MM.1S (cell line): ENCODE results near the gene FBXL19.

Experiments used
- DNase-seq: peaks from one replicate; pipeline ENCODE4 v3.0.0-alpha.2; 2015
- H2AFZ ChIP-seq: fragments of 300-600 bp; sonication (generic); 2 replicates; pipeline ENCODE4 v1.6.0; 2016; ENCODE audit warnings: antibody characterized with exemption, low read length
- H3F3A ChIP-seq: fragments of 300-600 bp; sonication (generic); 2 replicates; pipeline ENCODE4 v1.6.1; 2016; ENCODE audit warnings: mild to moderate bottlenecking, antibody characterized with exemption, low read length, moderate library complexity, mixed read lengths; ENCODE audit not compliant: insufficient read depth
- H3K27ac ChIP-seq: fragments of 300-600 bp; sonication (generic); 2 replicates; pipeline ENCODE4 v1.5.1; 2016; ENCODE audit warnings: mild to moderate bottlenecking, low read length
- H3K27me3 ChIP-seq: fragments of 300-600 bp; sonication (generic); replicated peaks from 2 replicates; pipeline ENCODE4 v1.6.0; 2016; ENCODE audit warnings: low read length; ENCODE audit not compliant: insufficient read depth
- H3K36me3 ChIP-seq: fragments of 300-600 bp; sonication (generic); replicated peaks from 2 replicates; pipeline ENCODE4 v1.6.1; 2016; ENCODE audit warnings: mild to moderate bottlenecking, low read length, mixed read lengths; ENCODE audit not compliant: insufficient read depth
- H3K4me1 ChIP-seq: fragments of 300-600 bp; sonication (generic); 2 replicates; pipeline ENCODE4 v1.6.1; 2016; ENCODE audit warnings: low read length, mixed read lengths
- H3K4me2 ChIP-seq: fragments of 300-600 bp; sonication (generic); 2 replicates; pipeline ENCODE4 v1.6.0; 2016; ENCODE audit warnings: low read depth, low read length
- H3K4me3 ChIP-seq: fragments of 300-600 bp; sonication (generic); 2 replicates; pipeline ENCODE4 v1.5.1; 2016; ENCODE audit warnings: low read length, mixed read lengths
- H3K79me2 ChIP-seq: fragments of 300-600 bp; sonication (generic); 2 replicates; pipeline ENCODE4 v1.6.1; 2016; ENCODE audit warnings: mixed run types, low read length, mixed read lengths
- H3K9ac ChIP-seq: fragments of 300-600 bp; sonication (generic); 2 replicates; pipeline ENCODE4 v1.6.1; 2016; ENCODE audit warnings: low read length, mixed read lengths
- H3K9me2 ChIP-seq: fragments of 300-600 bp; sonication (generic); replicated peaks from 2 replicates; pipeline ENCODE4 v1.6.1; 2016; ENCODE audit warnings: mild to moderate bottlenecking, low read length, mixed read lengths; ENCODE audit not compliant: insufficient read depth
- H3K9me3 ChIP-seq: fragments of 300-600 bp; sonication (generic); replicated peaks from 2 replicates; pipeline ENCODE4 v1.6.1; 2016; ENCODE audit warnings: mild to moderate bottlenecking, low read length, mixed read lengths; ENCODE audit not compliant: insufficient read depth
- H4K20me1 ChIP-seq: fragments of 300-600 bp; sonication (generic); 2 replicates; pipeline ENCODE4 v1.6.1; 2016; ENCODE audit warnings: mild to moderate bottlenecking, low read length, moderate library complexity, mixed read lengths; ENCODE audit not compliant: insufficient read depth
- EZH2 ChIP-seq: fragments of 300-600 bp; sonication (generic); optimal IDR thresholded peaks from 2 replicates; pipeline ENCODE3; 2017; ENCODE audit warnings: low read depth, mild to moderate bottlenecking, antibody characterized with exemption, low read length, mixed read lengths
- EZH2phosphoT487 ChIP-seq: fragments of 300-600 bp; sonication (generic); IDR thresholded peaks from 2 replicates; pipeline ENCODE4 v1.6.1; 2018; ENCODE audit warnings: antibody characterized with exemption, low read length
- TF ChIP-seq, protein P1 (sequence below): fragments of 300-600 bp; sonication (generic); IDR thresholded peaks from 2 replicates; pipeline ENCODE4 v1.5.1; 2016; ENCODE audit warnings: antibody characterized with exemption, low read length, mixed read lengths

FBXL19 gene

DNA sequence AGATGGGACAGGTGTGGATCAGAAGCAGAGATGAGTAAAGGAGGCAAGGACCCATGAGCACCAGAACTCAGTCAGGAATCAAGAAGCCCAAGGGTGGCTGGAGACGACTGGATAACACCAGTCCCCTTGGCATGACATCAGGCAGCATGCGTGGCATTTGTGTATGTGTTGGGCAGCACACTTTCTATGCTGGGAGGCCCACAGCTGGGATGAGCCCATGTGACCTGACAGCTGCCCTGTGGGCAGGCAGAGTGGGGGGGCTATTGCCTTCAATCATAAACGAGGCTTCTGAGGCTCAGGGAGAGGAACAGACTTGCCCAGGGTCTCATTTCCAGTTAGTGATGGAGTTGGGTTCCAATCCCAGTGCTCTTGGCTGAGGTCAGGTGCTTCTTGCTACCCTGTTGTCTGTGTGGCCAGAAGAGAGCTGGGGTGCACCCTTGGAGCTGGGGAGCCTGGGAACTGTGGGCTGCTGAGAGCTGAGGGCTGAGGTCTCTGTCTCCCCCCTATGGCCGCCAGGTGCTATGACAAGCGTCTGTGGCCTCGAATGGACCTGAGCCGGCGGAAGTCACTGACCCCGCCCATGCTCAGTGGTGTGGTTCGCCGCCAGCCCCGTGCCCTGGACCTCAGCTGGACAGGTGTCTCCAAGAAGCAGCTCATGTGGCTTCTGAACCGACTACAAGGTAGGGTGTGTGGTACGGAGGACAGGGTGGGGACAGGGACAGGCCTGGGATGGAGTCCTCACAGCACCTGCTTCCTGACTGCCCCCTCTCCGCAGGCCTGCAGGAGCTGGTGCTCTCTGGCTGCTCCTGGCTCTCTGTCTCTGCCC, 18.4 kb downstream of the FBXL19 start:
- H3K9me3 ChIP-seq: no peaks in the 10 kb centered on the region
- H2AFZ ChIP-seq: peak overlapping the region; percentile 72
- no peaks in the 10 kb centered on the region for H3K36me3 ChIP-seq
- peaks cover 8% of the 10 kb centered on the region; the same call in 1 of the 2 replicates for H3F3A ChIP-seq
- no peaks in the 10 kb centered on the region for H3K9me2 ChIP-seq
- H3K27me3 ChIP-seq: no peaks in the 10 kb centered on the region
- H3K4me1 ChIP-seq: peaks cover 12% of the 10 kb centered on the region
- H3K79me2 ChIP-seq: no peaks in the 10 kb centered on the region
- TF ChIP-seq, protein P1, sequence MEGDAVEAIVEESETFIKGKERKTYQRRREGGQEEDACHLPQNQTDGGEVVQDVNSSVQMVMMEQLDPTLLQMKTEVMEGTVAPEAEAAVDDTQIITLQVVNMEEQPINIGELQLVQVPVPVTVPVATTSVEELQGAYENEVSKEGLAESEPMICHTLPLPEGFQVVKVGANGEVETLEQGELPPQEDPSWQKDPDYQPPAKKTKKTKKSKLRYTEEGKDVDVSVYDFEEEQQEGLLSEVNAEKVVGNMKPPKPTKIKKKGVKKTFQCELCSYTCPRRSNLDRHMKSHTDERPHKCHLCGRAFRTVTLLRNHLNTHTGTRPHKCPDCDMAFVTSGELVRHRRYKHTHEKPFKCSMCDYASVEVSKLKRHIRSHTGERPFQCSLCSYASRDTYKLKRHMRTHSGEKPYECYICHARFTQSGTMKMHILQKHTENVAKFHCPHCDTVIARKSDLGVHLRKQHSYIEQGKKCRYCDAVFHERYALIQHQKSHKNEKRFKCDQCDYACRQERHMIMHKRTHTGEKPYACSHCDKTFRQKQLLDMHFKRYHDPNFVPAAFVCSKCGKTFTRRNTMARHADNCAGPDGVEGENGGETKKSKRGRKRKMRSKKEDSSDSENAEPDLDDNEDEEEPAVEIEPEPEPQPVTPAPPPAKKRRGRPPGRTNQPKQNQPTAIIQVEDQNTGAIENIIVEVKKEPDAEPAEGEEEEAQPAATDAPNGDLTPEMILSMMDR: peak; percentile 94
- no peak for TF ChIP-seq EZH2
- no peak overlapping the region for H3K27ac ChIP-seq
- H4K20me1 ChIP-seq: no peaks in the 10 kb centered on the region
- peak overlapping the region; percentile 24; the same call in 1 of the 2 replicates for H3K9ac ChIP-seq
- peak overlapping the region; percentile 45 for H3K4me3 ChIP-seq
- H3K4me2 ChIP-seq: peak overlapping the region; percentile 79
- peak; percentile 79 for DNase-seq

DNA sequence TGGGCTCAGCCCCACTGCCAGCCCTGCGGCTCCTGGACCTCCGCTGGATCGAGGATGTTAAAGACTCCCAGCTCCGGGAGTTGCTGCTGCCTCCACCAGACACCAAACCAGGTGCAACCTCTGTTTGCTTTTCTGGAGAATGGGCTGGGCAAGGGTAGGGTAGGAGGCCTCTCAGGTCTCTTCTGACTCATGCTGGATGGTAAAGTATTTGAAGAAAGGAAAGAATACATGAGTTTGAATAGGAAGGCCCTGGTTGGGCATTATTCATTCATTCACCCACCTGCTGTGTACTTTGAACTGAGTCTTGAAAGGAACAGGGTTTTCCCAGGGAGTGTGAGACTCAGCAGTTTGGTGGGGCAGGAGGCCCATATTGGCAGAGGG, 19.0 kb downstream of the FBXL19 start:
- TF ChIP-seq EZH2phosphoT487: no peak
- TF ChIP-seq EZH2: no peak
- TF ChIP-seq, protein P1: no peak
- no peaks in the 10 kb centered on the region for H3K9me2 ChIP-seq
- H3F3A ChIP-seq: peaks cover 8% of the 10 kb centered on the region; the same call in 1 of the 2 replicates
- peak overlapping the region; percentile 79; the same call in 1 of the 2 replicates for H3K4me2 ChIP-seq
- peak overlapping the region; percentile 45 for H3K4me3 ChIP-seq
- H2AFZ ChIP-seq: peak overlapping the region; percentile 72
- H4K20me1 ChIP-seq: no peaks in the 10 kb centered on the region
- no peak overlapping the region for H3K27ac ChIP-seq
- H3K9me3 ChIP-seq: no peaks in the 10 kb centered on the region
- DNase-seq: no peak
- H3K79me2 ChIP-seq: no peaks in the 10 kb centered on the region
- H3K36me3 ChIP-seq: no peaks in the 10 kb centered on the region
- peak overlapping the region; percentile 24; the same call in 1 of the 2 replicates for H3K9ac ChIP-seq
- H3K4me1 ChIP-seq: peaks cover 12% of the 10 kb centered on the region
- no peaks in the 10 kb centered on the region for H3K27me3 ChIP-seq

DNA sequence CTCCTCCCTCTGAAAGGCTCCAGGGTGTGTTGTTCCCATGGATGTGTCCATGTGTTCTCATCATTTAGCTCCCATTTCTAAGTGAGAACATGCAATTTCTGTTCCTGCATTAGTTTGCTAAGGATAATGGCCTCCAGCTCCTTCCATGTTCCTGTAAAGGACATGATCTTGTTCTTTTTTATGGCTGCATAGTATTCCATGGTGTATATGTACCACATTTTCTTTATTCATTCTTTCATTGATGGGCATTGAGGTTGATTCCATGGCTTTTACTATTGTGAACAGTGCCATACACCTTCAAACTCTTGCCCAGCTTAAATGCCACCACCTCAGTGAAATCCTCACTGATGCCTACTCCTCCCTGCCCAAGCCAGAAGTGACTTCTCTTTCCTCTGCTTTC, 21.0 kb downstream of the FBXL19 start:
- Histone ChIP-seq H3K36me3 (no peaks in the 10 kb centered on the region), H3K79me2 (peaks cover 4% of the 10 kb centered on the region; the same call in 1 of the 2 replicates), H3K4me1 (peaks cover 12% of the 10 kb centered on the region), H3K9me2 (no peaks in the 10 kb centered on the region), H3K9ac (no peak overlapping the region), H3K4me3 (no peak overlapping the region), H3K27me3 (no peaks in the 10 kb centered on the region), H2AFZ (no peak overlapping the region), H3K9me3 (no peaks in the 10 kb centered on the region), H3K27ac (no peak overlapping the region), H3F3A (peaks cover 8% of the 10 kb centered on the region; the same call in 1 of the 2 replicates), H3K4me2 (no peak overlapping the region), H4K20me1 (no peaks in the 10 kb centered on the region)
- TF ChIP-seq EZH2phosphoT487 (no peak), EZH2 (no peak)
- TF ChIP-seq, protein P1: no peak
- no peak for DNase-seq
